ENCODE measurements around the gene GPR107. TPM values are rescaled to one million over a fixed set of nuclear protein-coding genes. Genes with fewer than 3 reads are reported as not detected.

GPR107 gene
- total and polyA plus RNA-seq, 2 of the 8 experiments (the other 6 are each of a cell fraction or from before 2014, with no cell fraction given) = 19.3 to 30.7 TPM

DNA sequence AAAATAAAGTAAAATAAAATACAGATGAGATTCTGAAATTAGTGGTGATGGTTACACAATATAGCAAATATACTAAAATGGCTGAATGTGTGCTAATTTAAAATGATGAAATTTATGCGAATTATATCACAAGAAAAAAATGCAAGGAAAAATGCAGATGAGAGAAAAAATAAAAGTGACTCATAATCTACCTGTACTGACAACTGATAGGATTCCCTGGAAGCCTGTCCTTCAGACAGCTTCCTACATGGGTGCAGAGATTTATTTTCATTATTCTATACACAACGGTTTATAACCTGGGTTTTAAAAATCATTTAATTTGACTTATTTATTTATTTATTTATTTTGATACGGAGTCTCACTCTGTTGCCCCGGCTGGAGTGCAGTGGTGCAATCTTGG, 112.7 kb downstream of the GPR107 start:
- Histone ChIP-seq H3K27ac (ENCODE audit: low read depth, low read length) (no peak overlapping the region), H2BK12ac (ENCODE audit: low read depth, low read length) (no peak overlapping the region), H3K79me1 (ENCODE audit: low read depth, low read length) (no peaks in the 10 kb centered on the region), H2BK15ac (ENCODE audit: low read length) (no peak overlapping the region), H3K9me3 (ENCODE audit: insufficient read depth in 2 of 2, low read depth in 1 of 2, low read length in 1 of 2) (no peaks in the 10 kb centered on the region), H4K20me1 (replicated peaks in 1 of 2; ENCODE audit: control insufficient read depth in 1 of 2, insufficient read depth in 2 of 2, low read length in 2 of 2) (no peaks in the 10 kb centered on the region), H3K56ac (replicated peaks; ENCODE audit: insufficient read length, low read depth, low read length) (no peak overlapping the region), H2BK120ac (replicated peaks; ENCODE audit: low read depth, low read length) (no peak overlapping the region), H2AK5ac (ENCODE audit: low read depth, low read length) (no peak overlapping the region), H3K27me3 (replicated peaks in 1 of 4; ENCODE audit: control insufficient read depth in 3 of 4, extremely low read depth in 1 of 4, insufficient read depth in 3 of 4, low read length in 3 of 4) (peaks cover 0 to 11% (median 4%) of the 10 kb centered on the region in 4 experiments; a peak in 3 of 7 replicates), H3K14ac (ENCODE audit: insufficient read length) (no peak overlapping the region), H4K91ac (replicated peaks; ENCODE audit: insufficient read length, low read length) (no peak overlapping the region), H3K4me2 (ENCODE audit: insufficient read depth in 1 of 2, low read depth in 2 of 2, low read length in 2 of 2) (no peak overlapping the region), H2BK5ac (ENCODE audit: low read depth, low read length) (no peak overlapping the region), H4K5ac (ENCODE audit: insufficient read length, low read depth, low read length) (no peak overlapping the region), H3K79me2 (ENCODE audit: control insufficient read depth in 1 of 2, insufficient read depth in 2 of 2, low read length in 2 of 2) (no peaks in the 10 kb centered on the region), H3K4me1 (replicated peaks in 1 of 4; ENCODE audit: control insufficient read depth in 3 of 4, insufficient read depth in 4 of 4, low read length in 3 of 4) (peaks cover under 1 to 3% (median 1%) of the 10 kb centered on the region in 4 experiments; a peak in 3 of 7 replicates), H3K4ac (replicated peaks; ENCODE audit: insufficient read length, low read depth, low read length) (no peak overlapping the region), H2AFZ (ENCODE audit: low read length) (no peak overlapping the region), H3K23me2 (ENCODE audit: low read depth, low read length) (peaks cover 2% of the 10 kb centered on the region; the same call in 1 of the 2 replicates), H3K4me3 (ENCODE audit: extremely low read depth in 1 of 4, insufficient read depth in 2 of 4, low read depth in 3 of 4, low read length in 4 of 4) (no peak overlapping the region), H3K23ac (ENCODE audit: insufficient read length) (no peak overlapping the region), H3K36me3 (ENCODE audit: control insufficient read depth in 2 of 4, insufficient read depth in 4 of 4, low read length in 3 of 4) (no peaks in the 10 kb centered on the region), H3K18ac (ENCODE audit: extremely low read depth, low read length) (no peak overlapping the region), H4K8ac (ENCODE audit: extremely low read depth, insufficient read depth, low read length) (no peak overlapping the region), H3K9ac (replicated peaks in 1 of 4; ENCODE audit: extremely low read depth in 1 of 4, low read depth in 3 of 4, low read length in 3 of 4) (no peak overlapping the region), H2BK20ac (ENCODE audit: low read length) (no peak overlapping the region)
- 97% methylated on average over 4 of the region's 4 CpGs; no CpG with 5 or more reads in 1 of the 2 experiments for WGBS, 2 experiments (ENCODE audit: extremely low coverage in 1 of 2, insufficient coverage in 1 of 2, insufficient read length in 1 of 2, insufficient replicate concordance in 2 of 2, low coverage in 1 of 2, low lambda C conversion rate in 2 of 2, missing lambda C conversion rate in 1 of 2)
- CTCF ChIA-PET (ENCODE audit: partially characterized antibody) = interaction anchor here (0.8 to 2.1 kb wide), 7 partner anchors 11 to 176 kb away, joined by 3 to 6 read pairs (median 3); no protein-coding TSS in a partner anchor
- no peak for DNase-seq (ENCODE audit: low read depth in 1 of 2, low spot score in 2 of 2)
- TF ChIP-seq ATF3 (IDR thresholded peaks at IDR 0.05; ENCODE audit: insufficient read depth, low read depth, low read length) (no peak), KDM4A (IDR thresholded peaks at IDR 0.05; ENCODE audit: low read depth, low read length, severe bottlenecking) (no peak), BRCA1 (IDR thresholded peaks at IDR 0.05; ENCODE audit: low read depth, low read length) (no peak), SIX5 (IDR thresholded peaks at IDR 0.05; ENCODE audit: low read depth, low read length) (no peak)
- FAIRE-seq = no peak
- POLR2A ChIA-PET (ENCODE audit: partially characterized antibody) = no interaction called here
